HCT116 (cell line): Measurements from ENCODE around the gene ZFYVE1.

Source experiments
- CBX3 ChIP-seq: IDR thresholded peaks from 2 replicates; pipeline ENCODE4 v1.6.1; 2012; ENCODE audit warnings: low read depth
- CTCF ChIP-seq, 3 experiments: fragments of 200-600 bp in 1 of 3; sonication (generic) in 1 of 3; IDR thresholded peaks in 2 of 3; conservative IDR thresholded peaks in 1 of 3; 2 replicates each; pipeline ENCODE4 v1.5.1; 2012 to 2017; ENCODE audit warnings: low read depth in 2 of 3, low read length in 2 of 3, antibody characterized with exemption in 1 of 3, borderline replicate concordance in 1 of 3, control low read depth in 1 of 3, mild to moderate bottlenecking in 1 of 3, mixed read lengths in 1 of 3, mixed run types in 1 of 3, moderate library complexity in 1 of 3; ENCODE audit not compliant: insufficient read depth in 1 of 3
- EZH2 ChIP-seq: fragments of 200-600 bp; sonication (generic); IDR thresholded peaks from 2 replicates; pipeline ENCODE4 v1.6.1; 2017; ENCODE audit warnings: antibody characterized with exemption, mixed run types
- EZH2phosphoT487 ChIP-seq: fragments of 200-600 bp; IDR thresholded peaks from 2 replicates; pipeline ENCODE4 v1.6.1; 2018; ENCODE audit warnings: antibody characterized with exemption, borderline replicate concordance
- JUND ChIP-seq: IDR thresholded peaks from 2 replicates; pipeline ENCODE4 v1.6.1; 2012
- POLR2A ChIP-seq: IDR thresholded peaks from 2 replicates; pipeline ENCODE4 v1.7.0; 2011; ENCODE audit warnings: borderline replicate concordance; ENCODE audit not compliant: insufficient read depth, insufficient read length; ENCODE audit errors: extremely low read depth
- POLR2AphosphoS5 ChIP-seq: IDR thresholded peaks from 2 replicates; pipeline ENCODE4 v1.6.1; 2011; ENCODE audit warnings: mild to moderate bottlenecking, low read depth, low read length, moderate library complexity
- SIN3A ChIP-seq: IDR thresholded peaks from 2 replicates; pipeline ENCODE4 v1.6.1; 2012; ENCODE audit warnings: low read depth
- SRF ChIP-seq: IDR thresholded peaks from 2 replicates; pipeline ENCODE4 v1.6.1; 2012; ENCODE audit warnings: low read depth
- YY1 ChIP-seq: IDR thresholded peaks from 2 replicates; pipeline ENCODE4 v1.6.1; 2011; ENCODE audit warnings: low read length, low read depth, moderate library complexity, mild to moderate bottlenecking; ENCODE audit not compliant: insufficient replicate concordance; ENCODE audit errors: extremely low read depth
- TF ChIP-seq, protein P1 (sequence below): IDR thresholded peaks from 2 replicates; pipeline ENCODE4 v1.6.1; 2011; ENCODE audit warnings: mild to moderate bottlenecking, low read length, moderate library complexity; ENCODE audit not compliant: insufficient replicate concordance; ENCODE audit errors: extremely low read depth
- TF ChIP-seq, protein P2 (sequence below): IDR thresholded peaks from 2 replicates; pipeline ENCODE4 v1.6.1; 2012
- TF ChIP-seq, protein P3 (sequence below): IDR thresholded peaks from 2 replicates; pipeline ENCODE4 v1.6.1; 2012; ENCODE audit warnings: low read depth
- TF ChIP-seq, protein P4 (sequence below): IDR thresholded peaks from 2 replicates; pipeline ENCODE4 v1.6.1; 2012

GRCh38 chr14:72925171-72925759 lies 101.6 kb downstream of the ZFYVE1 start:
- TF ChIP-seq CBX3 (no peak), POLR2AphosphoS5 (no peak), CTCF (IDR thresholded peaks at IDR 0.05 in 2 of 3, conservative IDR thresholded peaks at IDR 0.05 in 1 of 3; ENCODE audit: borderline replicate concordance in 1 of 3, insufficient read depth in 1 of 3, low read depth in 2 of 3, low read length in 2 of 3) (no peak), JUND (no peak), POLR2A (no peak), EZH2phosphoT487 (no peak), YY1 (no peak), EZH2 (no peak), SRF (no peak), SIN3A (no peak)
- TF ChIP-seq, protein P1, sequence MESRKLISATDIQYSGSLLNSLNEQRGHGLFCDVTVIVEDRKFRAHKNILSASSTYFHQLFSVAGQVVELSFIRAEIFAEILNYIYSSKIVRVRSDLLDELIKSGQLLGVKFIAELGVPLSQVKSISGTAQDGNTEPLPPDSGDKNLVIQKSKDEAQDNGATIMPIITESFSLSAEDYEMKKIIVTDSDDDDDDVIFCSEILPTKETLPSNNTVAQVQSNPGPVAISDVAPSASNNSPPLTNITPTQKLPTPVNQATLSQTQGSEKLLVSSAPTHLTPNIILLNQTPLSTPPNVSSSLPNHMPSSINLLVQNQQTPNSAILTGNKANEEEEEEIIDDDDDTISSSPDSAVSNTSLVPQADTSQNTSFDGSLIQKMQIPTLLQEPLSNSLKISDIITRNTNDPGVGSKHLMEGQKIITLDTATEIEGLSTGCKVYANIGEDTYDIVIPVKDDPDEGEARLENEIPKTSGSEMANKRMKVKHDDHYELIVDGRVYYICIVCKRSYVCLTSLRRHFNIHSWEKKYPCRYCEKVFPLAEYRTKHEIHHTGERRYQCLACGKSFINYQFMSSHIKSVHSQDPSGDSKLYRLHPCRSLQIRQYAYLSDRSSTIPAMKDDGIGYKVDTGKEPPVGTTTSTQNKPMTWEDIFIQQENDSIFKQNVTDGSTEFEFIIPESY = no peak
- TF ChIP-seq, protein P2, sequence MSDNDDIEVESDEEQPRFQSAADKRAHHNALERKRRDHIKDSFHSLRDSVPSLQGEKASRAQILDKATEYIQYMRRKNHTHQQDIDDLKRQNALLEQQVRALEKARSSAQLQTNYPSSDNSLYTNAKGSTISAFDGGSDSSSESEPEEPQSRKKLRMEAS = no peak
- TF ChIP-seq, protein P3, sequence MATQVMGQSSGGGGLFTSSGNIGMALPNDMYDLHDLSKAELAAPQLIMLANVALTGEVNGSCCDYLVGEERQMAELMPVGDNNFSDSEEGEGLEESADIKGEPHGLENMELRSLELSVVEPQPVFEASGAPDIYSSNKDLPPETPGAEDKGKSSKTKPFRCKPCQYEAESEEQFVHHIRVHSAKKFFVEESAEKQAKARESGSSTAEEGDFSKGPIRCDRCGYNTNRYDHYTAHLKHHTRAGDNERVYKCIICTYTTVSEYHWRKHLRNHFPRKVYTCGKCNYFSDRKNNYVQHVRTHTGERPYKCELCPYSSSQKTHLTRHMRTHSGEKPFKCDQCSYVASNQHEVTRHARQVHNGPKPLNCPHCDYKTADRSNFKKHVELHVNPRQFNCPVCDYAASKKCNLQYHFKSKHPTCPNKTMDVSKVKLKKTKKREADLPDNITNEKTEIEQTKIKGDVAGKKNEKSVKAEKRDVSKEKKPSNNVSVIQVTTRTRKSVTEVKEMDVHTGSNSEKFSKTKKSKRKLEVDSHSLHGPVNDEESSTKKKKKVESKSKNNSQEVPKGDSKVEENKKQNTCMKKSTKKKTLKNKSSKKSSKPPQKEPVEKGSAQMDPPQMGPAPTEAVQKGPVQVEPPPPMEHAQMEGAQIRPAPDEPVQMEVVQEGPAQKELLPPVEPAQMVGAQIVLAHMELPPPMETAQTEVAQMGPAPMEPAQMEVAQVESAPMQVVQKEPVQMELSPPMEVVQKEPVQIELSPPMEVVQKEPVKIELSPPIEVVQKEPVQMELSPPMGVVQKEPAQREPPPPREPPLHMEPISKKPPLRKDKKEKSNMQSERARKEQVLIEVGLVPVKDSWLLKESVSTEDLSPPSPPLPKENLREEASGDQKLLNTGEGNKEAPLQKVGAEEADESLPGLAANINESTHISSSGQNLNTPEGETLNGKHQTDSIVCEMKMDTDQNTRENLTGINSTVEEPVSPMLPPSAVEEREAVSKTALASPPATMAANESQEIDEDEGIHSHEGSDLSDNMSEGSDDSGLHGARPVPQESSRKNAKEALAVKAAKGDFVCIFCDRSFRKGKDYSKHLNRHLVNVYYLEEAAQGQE = no peak
- TF ChIP-seq, protein P4, sequence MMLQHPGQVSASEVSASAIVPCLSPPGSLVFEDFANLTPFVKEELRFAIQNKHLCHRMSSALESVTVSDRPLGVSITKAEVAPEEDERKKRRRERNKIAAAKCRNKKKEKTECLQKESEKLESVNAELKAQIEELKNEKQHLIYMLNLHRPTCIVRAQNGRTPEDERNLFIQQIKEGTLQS = no peak
